GM23248 (cell line): ENCODE measurements around the gene NHS. TPM values are rescaled to one million over a fixed set of nuclear protein-coding genes. Genes with fewer than 3 reads are reported as not detected.
A peak's percentile ranks its signal among the peaks of the same experiment; 100 is the strongest.

ENCODE experiments used
- DNase-seq: peaks from one replicate; pipeline ENCODE4 v3.0.0-alpha.2; 2015
- H2AFZ ChIP-seq: fragments of 200-600 bp; sonication (generic); 2 replicates; pipeline ENCODE4 v1.6.1; 2016; ENCODE audit warnings: antibody characterized with exemption
- H3F3A ChIP-seq: fragments of 200-600 bp; sonication (generic); 2 replicates; pipeline ENCODE4 v1.6.1; 2016; ENCODE audit warnings: mild to moderate bottlenecking, antibody characterized with exemption, mixed run types; ENCODE audit not compliant: insufficient read depth
- H3K27ac ChIP-seq: fragments of 200-600 bp; sonication (generic); 2 replicates; pipeline ENCODE4 v1.5.1; 2016; ENCODE audit warnings: mild to moderate bottlenecking
- H3K27me3 ChIP-seq: fragments of 200-600 bp; sonication (generic); replicated peaks from 2 replicates; pipeline ENCODE4 v1.6.1; 2016; ENCODE audit warnings: mild to moderate bottlenecking; ENCODE audit not compliant: insufficient read depth
- H3K36me3 ChIP-seq: fragments of 200-600 bp; sonication (generic); 2 replicates; pipeline ENCODE4 v1.6.1; 2016; ENCODE audit warnings: low read depth, mild to moderate bottlenecking
- H3K4me1 ChIP-seq: fragments of 200-600 bp; sonication (generic); 2 replicates; pipeline ENCODE4 v1.6.1; 2016; ENCODE audit warnings: mild to moderate bottlenecking; ENCODE audit not compliant: insufficient read depth
- H3K4me2 ChIP-seq: fragments of 200-600 bp; sonication (generic); one replicate; pipeline ENCODE4 v1.6.1; 2016; ENCODE audit warnings: mild to moderate bottlenecking; ENCODE audit not compliant: unreplicated experiment
- H3K4me3 ChIP-seq: fragments of 200-600 bp; sonication (generic); 2 replicates; pipeline ENCODE4 v1.5.1; 2016; ENCODE audit warnings: mild to moderate bottlenecking
- H3K79me2 ChIP-seq: fragments of 200-600 bp; sonication (generic); 2 replicates; pipeline ENCODE4 v1.6.1; 2016; ENCODE audit warnings: mild to moderate bottlenecking; ENCODE audit not compliant: insufficient read depth
- H3K9ac ChIP-seq: fragments of 200-600 bp; sonication (generic); 2 replicates; pipeline ENCODE4 v1.6.1; 2016; ENCODE audit warnings: mild to moderate bottlenecking
- H3K9me2 ChIP-seq: fragments of 200-600 bp; sonication (generic); 2 replicates; pipeline ENCODE4 v1.6.1; 2016; ENCODE audit warnings: mixed run types, mild to moderate bottlenecking, moderate library complexity; ENCODE audit not compliant: insufficient read depth
- H3K9me3 ChIP-seq: fragments of 200-600 bp; sonication (generic); one replicate; pipeline ENCODE4 v1.6.1; 2017; ENCODE audit warnings: low read depth
- H4K20me1 ChIP-seq: fragments of 200-600 bp; sonication (generic); 2 replicates; pipeline ENCODE4 v1.6.0; 2016; ENCODE audit not compliant: insufficient read depth
- EZH2 ChIP-seq: fragments of 200-600 bp; sonication (generic); IDR thresholded peaks from 2 replicates; pipeline ENCODE4 v1.6.1; 2018; ENCODE audit warnings: antibody characterized with exemption, mild to moderate bottlenecking; ENCODE audit not compliant: insufficient read depth, poor library complexity, severe bottlenecking
- EZH2phosphoT487 ChIP-seq: fragments of 200-600 bp; sonication (generic); IDR thresholded peaks from 2 replicates; pipeline ENCODE4 v1.6.1; 2018; ENCODE audit warnings: antibody characterized with exemption, moderate library complexity, mild to moderate bottlenecking, low read depth; ENCODE audit not compliant: insufficient read depth
- WGBS, 2 experiments: methylation state at CpG; one replicate each; pipeline ENCODE4 v1.1.6; 2015 to 2017; ENCODE audit warnings: low lambda C conversion rate in 2 of 2, low coverage in 1 of 2; ENCODE audit errors: missing lambda C conversion rate in 2 of 2; 5-methylcytosine and 5-hydroxymethylcytosine counted together
- in situ Hi-C: fragments of 300-500 bp; cut with MboI; formaldehyde crosslinking; loops from 2 replicates; pipeline ENCODE4 v1.15.0; 2020
- polyA plus RNA-seq: library from polyadenylated mRNA; unstranded; fragments of >200 nt; fragmentation: Nextera tagmentation; extraction: Ambion mirVana; gene quantifications from 2 replicates; pipeline ENCODE4 v1.2.1, GENCODE V29; 2016
- total RNA-seq: library from RNA; depleted of rRNA; stranded (reverse); fragments of >200 nt; shearing (Covaris generic); gene quantifications from 2 replicates; pipeline ENCODE4 v1.2.3, GENCODE V29; 2014

NHS gene
- total and polyA plus RNA-seq, 2 experiments from 2014 or later: 1.0 to 5.6 TPM

DNA sequence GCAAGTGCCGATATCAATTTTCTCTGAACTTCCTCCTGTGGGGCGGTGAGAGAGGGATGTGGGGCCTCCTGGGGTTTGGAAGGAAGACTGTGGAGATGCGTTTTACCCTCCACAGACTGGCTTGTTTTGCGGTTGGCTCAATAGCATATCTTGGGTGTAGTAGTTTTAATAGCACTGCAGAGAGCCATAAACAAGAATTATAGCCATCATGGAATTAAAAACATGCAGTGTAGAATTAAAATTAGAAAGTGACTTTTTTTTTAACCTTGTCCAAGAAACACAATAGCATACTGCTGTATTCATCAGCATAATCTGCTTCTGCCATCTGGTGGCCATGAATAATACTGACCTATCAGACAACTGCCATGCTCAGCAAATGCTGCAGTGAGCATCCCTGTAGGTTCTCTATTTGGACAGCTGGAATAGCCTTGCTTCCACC, 315.0 kb downstream of the NHS start:
- in situ Hi-C loops: loop anchor here (10.0 kb wide), 1 partner anchor 445 kb away; no protein-coding TSS in a partner anchor
- Histone ChIP-seq H3K4me1 (peaks cover 4% of the 10 kb centered on the region; the same call in 1 of the 2 replicates), H3K4me2 (no peak overlapping the region), H3K4me3 (no peak overlapping the region), H3K9ac (no peak overlapping the region), H3K27me3 (no peaks in the 10 kb centered on the region), H3K79me2 (no peaks in the 10 kb centered on the region), H3K9me2 (no peaks in the 10 kb centered on the region), H3K9me3 (no peaks in the 10 kb centered on the region), H2AFZ (no peak overlapping the region), H3K27ac (no peak overlapping the region), H3F3A (no peaks in the 10 kb centered on the region), H3K36me3 (no peaks in the 10 kb centered on the region), H4K20me1 (no peaks in the 10 kb centered on the region)
- 13 to 17% methylated on average over 3 to 4 of the region's 4 CpGs for WGBS, 2 experiments
- TF ChIP-seq EZH2: no peak
- no peak for TF ChIP-seq EZH2phosphoT487
- DNase-seq: peak; percentile 66

DNA sequence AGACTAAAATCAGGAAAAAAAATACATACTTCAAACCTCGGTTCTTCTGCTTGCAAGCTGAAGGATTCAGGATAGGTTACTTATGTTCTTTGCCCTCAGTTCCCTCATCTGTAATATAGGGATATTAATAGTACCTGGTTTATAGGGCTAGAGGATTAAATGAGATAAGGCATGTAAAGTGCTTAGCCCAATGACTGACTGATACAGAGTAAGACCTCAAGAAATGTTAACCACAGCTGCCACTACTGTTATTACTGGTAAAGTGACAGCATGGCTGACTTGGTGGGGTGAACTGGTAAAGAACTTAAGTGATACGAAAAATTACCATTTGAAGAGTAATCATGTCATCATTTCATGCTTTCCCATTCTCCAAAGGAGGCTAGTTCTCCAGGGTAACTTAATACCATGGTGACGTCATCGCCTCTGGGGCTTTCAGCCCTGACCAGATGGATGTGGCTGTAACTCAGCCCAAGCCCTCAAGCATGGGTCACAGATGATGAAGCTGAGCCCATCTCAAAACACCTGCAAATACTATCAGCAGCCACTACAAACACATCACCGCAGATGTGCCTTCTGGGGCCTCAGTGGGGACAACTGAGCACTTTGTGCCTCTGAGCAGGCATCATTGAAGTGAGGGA, 317.8 kb downstream of the NHS start:
- no peaks in the 10 kb centered on the region for H3K36me3 ChIP-seq
- H4K20me1 ChIP-seq: no peaks in the 10 kb centered on the region
- WGBS, 2 experiments: 86 to 87% methylated on average over 5 of the region's 5 CpGs
- no peaks in the 10 kb centered on the region for H3F3A ChIP-seq
- H3K79me2 ChIP-seq: no peaks in the 10 kb centered on the region
- H2AFZ ChIP-seq: no peak overlapping the region
- H3K4me2 ChIP-seq: no peak overlapping the region
- H3K9me3 ChIP-seq: no peaks in the 10 kb centered on the region
- no peak overlapping the region for H3K9ac ChIP-seq
- DNase-seq: peak; percentile 40
- H3K4me3 ChIP-seq: no peak overlapping the region
- H3K27ac ChIP-seq: no peak overlapping the region
- H3K9me2 ChIP-seq: no peaks in the 10 kb centered on the region
- in situ Hi-C loops: no loop called here
- peaks cover 4% of the 10 kb centered on the region; the same call in 1 of the 2 replicates for H3K4me1 ChIP-seq
- H3K27me3 ChIP-seq: no peaks in the 10 kb centered on the region
- TF ChIP-seq EZH2phosphoT487 (no peak), EZH2 (no peak)

DNA sequence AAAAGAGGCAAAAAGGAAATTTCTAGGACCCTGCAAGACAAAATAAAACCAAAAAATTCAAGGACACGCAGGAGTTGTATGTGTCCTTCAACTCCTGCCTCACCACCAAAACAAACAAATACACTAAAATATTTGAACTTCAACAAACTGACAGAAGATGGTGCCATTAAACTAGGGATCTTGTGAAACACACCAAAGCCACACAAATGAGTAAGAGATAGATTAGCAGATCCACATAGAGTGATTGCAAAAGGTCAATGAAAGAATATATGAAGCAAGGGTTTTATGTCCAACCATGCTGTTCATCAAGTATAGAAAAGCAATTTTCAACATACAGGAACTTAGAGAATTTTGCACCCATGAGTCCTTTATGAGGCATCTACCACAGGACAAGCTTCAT, 322.2 kb downstream of the NHS start:
- no peak overlapping the region for H3K9ac ChIP-seq
- no peak for TF ChIP-seq EZH2
- TF ChIP-seq EZH2phosphoT487: no peak
- H2AFZ ChIP-seq: no peak overlapping the region
- DNase-seq: peak; percentile 40
- H3K27ac ChIP-seq: no peak overlapping the region
- H3K4me2 ChIP-seq: no peak overlapping the region
- H3K9me3 ChIP-seq: no peaks in the 10 kb centered on the region
- in situ Hi-C loops: no loop called here
- H4K20me1 ChIP-seq: no peaks in the 10 kb centered on the region
- no peaks in the 10 kb centered on the region for H3F3A ChIP-seq
- H3K36me3 ChIP-seq: no peaks in the 10 kb centered on the region
- 81 to 100% methylated on average over 1 of the region's 1 CpG for WGBS, 2 experiments
- no peaks in the 10 kb centered on the region for H3K27me3 ChIP-seq
- H3K4me3 ChIP-seq: no peak overlapping the region
- no peaks in the 10 kb centered on the region for H3K9me2 ChIP-seq
- no peaks in the 10 kb centered on the region for H3K4me1 ChIP-seq
- H3K79me2 ChIP-seq: no peaks in the 10 kb centered on the region

DNA sequence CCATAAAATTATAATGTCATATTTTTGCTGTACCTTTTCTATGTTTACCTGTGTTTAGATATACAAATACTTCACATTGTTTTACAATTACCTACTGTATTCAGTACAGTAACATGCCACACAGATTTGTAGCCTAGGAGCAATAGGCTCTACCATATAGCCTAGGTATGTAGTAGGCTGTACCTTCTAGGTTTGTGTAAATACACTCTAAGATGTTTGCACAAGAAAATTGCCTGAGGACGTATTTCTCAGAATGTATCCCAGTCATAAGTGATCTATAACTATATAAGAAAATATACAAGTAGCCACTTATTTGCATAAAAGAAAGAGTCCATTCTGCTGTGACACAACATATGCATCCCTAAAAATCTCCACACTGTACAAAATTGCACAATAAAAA, 326.0 kb downstream of the NHS start:
- WGBS, 2 experiments: 92 to 96% methylated on average over 1 of the region's 1 CpG
- TF ChIP-seq EZH2phosphoT487 (no peak), EZH2 (no peak)

DNA sequence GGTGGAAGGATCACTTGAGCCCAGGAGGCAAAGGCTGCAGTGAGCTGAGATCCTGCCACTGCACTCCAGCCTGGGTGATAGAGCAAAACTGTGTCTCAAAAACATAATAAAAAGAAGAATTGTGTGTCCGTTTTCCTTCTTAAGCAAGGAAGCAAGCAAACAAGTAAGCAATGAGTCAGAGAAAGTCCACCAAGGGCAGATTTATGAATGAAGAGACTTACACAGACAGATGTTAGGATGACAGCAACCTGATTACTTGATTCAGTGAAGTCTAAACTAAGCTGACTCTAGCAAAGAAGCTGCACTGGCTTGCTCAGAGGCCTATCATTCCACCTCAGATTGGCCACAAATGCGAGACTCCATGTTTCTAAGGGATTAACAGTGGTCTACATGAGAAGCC, 328.2 kb downstream of the NHS start:
- in situ Hi-C loops: no loop called here
- H3K4me1 ChIP-seq: peaks cover 5% of the 10 kb centered on the region; the same call in 1 of the 2 replicates
- WGBS, 2 experiments: 69 to 94% methylated on average over 2 of the region's 2 CpGs
- H3K27ac ChIP-seq: no peak overlapping the region
- H3K9me2 ChIP-seq: no peaks in the 10 kb centered on the region
- no peak overlapping the region for H3K9ac ChIP-seq
- no peak overlapping the region for H3K4me2 ChIP-seq
- H3K9me3 ChIP-seq: no peaks in the 10 kb centered on the region
- no peaks in the 10 kb centered on the region for H4K20me1 ChIP-seq
- TF ChIP-seq EZH2phosphoT487: no peak
- TF ChIP-seq EZH2: no peak
- H3K27me3 ChIP-seq: no peaks in the 10 kb centered on the region
- no peak overlapping the region for H2AFZ ChIP-seq
- DNase-seq: no peak
- no peak overlapping the region for H3K4me3 ChIP-seq
- H3K79me2 ChIP-seq: no peaks in the 10 kb centered on the region
- H3K36me3 ChIP-seq: no peaks in the 10 kb centered on the region
- H3F3A ChIP-seq: no peaks in the 10 kb centered on the region

More for the DNA sequence above, 326.0 kb downstream of the NHS start:
- H3K36me3 ChIP-seq: no peaks in the 10 kb centered on the region
- H3K79me2 ChIP-seq: no peaks in the 10 kb centered on the region
- no peak overlapping the region for H3K4me3 ChIP-seq
- H3K4me2 ChIP-seq: no peak overlapping the region
- H3K9ac ChIP-seq: no peak overlapping the region
- no peaks in the 10 kb centered on the region for H3K27me3 ChIP-seq
- H3F3A ChIP-seq: no peaks in the 10 kb centered on the region
- H3K4me1 ChIP-seq: no peaks in the 10 kb centered on the region
- H4K20me1 ChIP-seq: no peaks in the 10 kb centered on the region
- H2AFZ ChIP-seq: no peak overlapping the region
- DNase-seq: no peak
- H3K27ac ChIP-seq: no peak overlapping the region
- in situ Hi-C loops: no loop called here
- no peaks in the 10 kb centered on the region for H3K9me3 ChIP-seq
- no peaks in the 10 kb centered on the region for H3K9me2 ChIP-seq
